Uterus (tissue), 4 donors: Measurements from ENCODE around the gene MARVELD1. TPM values are rescaled to one million over a fixed set of nuclear protein-coding genes. Genes with fewer than 3 reads are reported as not detected.

Experiments used
- DNase-seq, 2 donors: peaks; one replicate each; pipeline ENCODE4 v3.0.0-alpha.2; 2019 to 2020
- H3K27ac ChIP-seq, 2 donors: fragments of 200-600 bp; sonication (generic); 1 replicate in 1 of 2; 2 replicates in 1 of 2; pipeline ENCODE4 v1.5.1; 2016 to 2018
- H3K27me3 ChIP-seq, 2 donors: fragments of 200-600 bp; sonication (generic); one replicate each; pipeline ENCODE4 v1.5.1; 2018 to 2019; ENCODE audit warnings: control low read depth in 1 of 2
- H3K36me3 ChIP-seq, 2 donors: fragments of 200-600 bp; sonication (generic); one replicate each; pipeline ENCODE4 v1.5.1; 2019; ENCODE audit warnings: control low read depth in 1 of 2
- H3K4me1 ChIP-seq, 2 donors: fragments of 200-600 bp; sonication (generic); one replicate each; pipeline ENCODE4 v1.5.1; 2018 to 2019; ENCODE audit warnings: control low read depth in 1 of 2
- H3K4me3 ChIP-seq, 2 donors: fragments of 200-600 bp; sonication (generic); 1 replicate in 1 of 2; 2 replicates in 1 of 2; pipeline ENCODE4 v1.5.1; 2018 to 2019; ENCODE audit warnings: mild to moderate bottlenecking in 1 of 2
- H3K9me3 ChIP-seq, 2 donors: fragments of 200-600 bp; sonication (generic); one replicate each; pipeline ENCODE4 v1.5.1; 2019; ENCODE audit warnings: control low read depth in 1 of 2
- POLR2A ChIP-seq, 2 donors: fragments of 450-650 bp; IDR thresholded peaks; one replicate each; pipeline ENCODE4 v1.6.1; 2016; ENCODE audit warnings: antibody characterized with exemption in 2 of 2, mild to moderate bottlenecking in 1 of 2, moderate library complexity in 1 of 2
- intact Hi-C: fragments of 100-400 bp; cut with DNase I; formaldehyde crosslinking; loops from one replicate; pipeline ENCODE4 v1.15.1; 2023; ENCODE audit warnings: low total_unique reads
- total RNA-seq, 4 donors: library from RNA; depleted of rRNA in 3 of 4; stranded (reverse); fragments of >200 nt in 3 of 4; gene quantifications; one replicate each; pipeline versions ENCODE4 v1.1.0 to v1.2.4, GENCODE V29; 2014 to 2023
- TF ChIP-seq, protein P1 (sequence below), 4 experiments: fragments of 200-600 bp in 2 of 4; fragments of 450-650 bp in 2 of 4; sonication (generic) in 2 of 4; IDR thresholded peaks; one replicate each; pipeline ENCODE4 v1.5.1; 2016 to 2019; ENCODE audit warnings: antibody characterized with exemption in 4 of 4, mild to moderate bottlenecking in 2 of 4, moderate library complexity in 1 of 4
- donor health status: DM: yes; HTN: yes; CAD: no.

Gene MARVELD1
- total RNA-seq, 4 donors from 2014 or later = 36.9 to 158 (median 59.4) TPM

DNA sequence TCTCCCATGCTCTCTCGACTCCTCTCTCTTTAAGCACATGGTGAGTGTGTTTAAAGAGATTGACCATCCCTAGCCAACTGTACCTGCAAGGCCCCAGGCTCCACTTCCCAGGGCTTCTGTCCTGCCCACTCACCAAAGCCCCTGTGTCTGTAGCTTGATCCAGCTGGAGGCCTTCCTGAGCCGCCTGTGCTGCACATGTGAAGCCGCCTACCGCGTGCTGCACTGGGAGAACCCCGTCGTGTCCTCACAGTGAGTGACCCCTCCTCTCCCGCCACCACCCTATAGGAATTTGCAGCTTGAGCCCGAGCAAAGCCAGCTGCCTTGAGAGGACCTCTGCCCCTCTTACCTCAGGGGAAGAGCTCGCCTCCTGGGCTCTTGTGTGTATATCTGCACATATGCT, 34.6 kb downstream of the MARVELD1 start:
- Histone ChIP-seq H3K4me3 (no peak overlapping the region), H3K4me1 (no peaks in the 10 kb centered on the region), H3K36me3 (no peaks in the 10 kb centered on the region), H3K27ac (no peak overlapping the region), H3K27me3 (no peaks in the 10 kb centered on the region), H3K9me3 (no peaks in the 10 kb centered on the region)
- no peak for TF ChIP-seq POLR2A (IDR thresholded peaks at IDR 0.05)
- TF ChIP-seq, protein P1, sequence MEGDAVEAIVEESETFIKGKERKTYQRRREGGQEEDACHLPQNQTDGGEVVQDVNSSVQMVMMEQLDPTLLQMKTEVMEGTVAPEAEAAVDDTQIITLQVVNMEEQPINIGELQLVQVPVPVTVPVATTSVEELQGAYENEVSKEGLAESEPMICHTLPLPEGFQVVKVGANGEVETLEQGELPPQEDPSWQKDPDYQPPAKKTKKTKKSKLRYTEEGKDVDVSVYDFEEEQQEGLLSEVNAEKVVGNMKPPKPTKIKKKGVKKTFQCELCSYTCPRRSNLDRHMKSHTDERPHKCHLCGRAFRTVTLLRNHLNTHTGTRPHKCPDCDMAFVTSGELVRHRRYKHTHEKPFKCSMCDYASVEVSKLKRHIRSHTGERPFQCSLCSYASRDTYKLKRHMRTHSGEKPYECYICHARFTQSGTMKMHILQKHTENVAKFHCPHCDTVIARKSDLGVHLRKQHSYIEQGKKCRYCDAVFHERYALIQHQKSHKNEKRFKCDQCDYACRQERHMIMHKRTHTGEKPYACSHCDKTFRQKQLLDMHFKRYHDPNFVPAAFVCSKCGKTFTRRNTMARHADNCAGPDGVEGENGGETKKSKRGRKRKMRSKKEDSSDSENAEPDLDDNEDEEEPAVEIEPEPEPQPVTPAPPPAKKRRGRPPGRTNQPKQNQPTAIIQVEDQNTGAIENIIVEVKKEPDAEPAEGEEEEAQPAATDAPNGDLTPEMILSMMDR (IDR thresholded peaks at IDR 0.05) = no peak
- DNase-seq = no peak
- intact Hi-C loops = no loop called here

- intact Hi-C loops = no loop called here
- no peak for DNase-seq
Observed at GRCh38 chr10:97752956-97753355, 39.4 kb downstream of the MARVELD1 start.

DNA sequence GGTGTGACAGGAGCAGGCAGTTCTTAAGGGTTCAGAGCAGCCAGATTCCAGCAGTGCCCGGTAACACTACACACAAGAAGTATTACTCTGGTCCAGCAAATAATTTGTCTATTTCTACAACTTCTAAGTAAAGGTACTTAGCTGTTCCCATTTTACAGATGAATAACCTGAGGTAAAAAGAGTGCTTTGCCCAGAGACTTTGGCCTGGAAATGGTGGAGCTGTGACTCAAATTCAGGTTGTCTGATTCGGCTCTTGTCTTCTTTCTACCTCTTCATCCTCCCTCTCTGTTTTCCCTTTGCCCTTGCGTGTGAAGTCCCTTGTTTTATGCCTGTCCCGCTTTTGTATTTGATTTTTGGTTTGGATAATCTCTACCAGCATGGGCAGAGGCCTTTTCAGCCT, 41.2 kb downstream of the MARVELD1 start:
- H3K9me3 ChIP-seq = no peaks in the 10 kb centered on the region
- H3K27me3 ChIP-seq = no peaks in the 10 kb centered on the region
- H3K36me3 ChIP-seq = no peaks in the 10 kb centered on the region
- H3K4me3 ChIP-seq = no peak overlapping the region
- no peak for DNase-seq
- intact Hi-C loops = no loop called here
- no peak overlapping the region for H3K27ac ChIP-seq
- H3K4me1 ChIP-seq = no peaks in the 10 kb centered on the region
- TF ChIP-seq POLR2A (IDR thresholded peaks at IDR 0.05) = no peak
- TF ChIP-seq, protein P1 (IDR thresholded peaks at IDR 0.05) = no peak

More at GRCh38 chr10:97752956-97753355, 39.4 kb downstream of the MARVELD1 start:
- no peaks in the 10 kb centered on the region for H3K4me1 ChIP-seq
- no peaks in the 10 kb centered on the region for H3K9me3 ChIP-seq
- H3K36me3 ChIP-seq = no peaks in the 10 kb centered on the region
- no peak overlapping the region for H3K4me3 ChIP-seq
- no peak for TF ChIP-seq POLR2A (IDR thresholded peaks at IDR 0.05)
- TF ChIP-seq, protein P1 (IDR thresholded peaks at IDR 0.05) = no peak
- no peak overlapping the region for H3K27ac ChIP-seq
- H3K27me3 ChIP-seq = no peaks in the 10 kb centered on the region

DNA sequence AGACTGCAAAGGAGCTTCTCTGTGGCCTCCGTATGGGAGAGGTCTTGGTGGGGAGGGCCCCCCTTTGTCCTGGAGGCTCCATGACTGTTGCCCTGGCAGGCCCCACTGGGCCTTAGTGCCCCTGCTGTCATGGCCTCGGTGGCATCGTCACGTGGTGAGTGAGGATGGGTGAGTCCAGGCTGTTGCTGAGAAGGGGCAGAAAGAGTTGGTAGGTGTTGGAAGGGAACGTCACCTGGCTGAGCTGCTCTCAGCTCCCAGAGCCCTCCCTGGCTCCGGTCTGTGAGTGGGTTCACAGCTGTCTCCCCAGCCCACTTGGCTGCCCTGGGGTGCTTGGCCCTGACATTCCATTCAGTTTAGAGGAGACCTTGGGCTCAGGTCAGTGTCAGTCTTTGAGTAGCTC, 42.2 kb downstream of the MARVELD1 start:
- Histone ChIP-seq H3K27ac (no peak overlapping the region), H3K9me3 (no peaks in the 10 kb centered on the region), H3K4me1 (no peaks in the 10 kb centered on the region), H3K36me3 (no peaks in the 10 kb centered on the region), H3K4me3 (no peak overlapping the region), H3K27me3 (no peaks in the 10 kb centered on the region)
- intact Hi-C loops = no loop called here
- DNase-seq = no peak
- TF ChIP-seq, protein P1 (IDR thresholded peaks at IDR 0.05) = no peak
- no peak for TF ChIP-seq POLR2A (IDR thresholded peaks at IDR 0.05)

DNA sequence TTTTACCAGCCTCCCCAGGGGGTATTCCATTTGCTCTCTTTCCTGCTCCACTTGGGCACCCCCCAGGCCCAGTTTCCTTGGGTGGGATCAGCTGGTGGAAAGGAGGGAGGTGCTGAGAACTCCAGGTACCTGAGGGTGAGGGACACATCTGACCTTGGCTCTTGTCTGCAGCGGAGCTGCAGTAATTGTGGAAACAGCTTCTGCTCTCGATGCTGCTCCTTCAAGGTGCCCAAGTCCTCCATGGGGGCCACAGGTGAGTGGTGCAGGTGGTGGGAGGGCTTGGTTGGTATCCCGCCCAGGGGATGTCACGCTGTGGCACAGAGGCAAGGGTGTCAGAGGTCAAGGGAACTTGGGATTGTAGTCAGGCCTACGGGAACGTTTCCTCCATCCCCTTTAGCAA, 43.9 kb downstream of the MARVELD1 start:
- H3K27me3 ChIP-seq = no peaks in the 10 kb centered on the region
- no peaks in the 10 kb centered on the region for H3K9me3 ChIP-seq
- no peak overlapping the region for H3K27ac ChIP-seq
- H3K4me3 ChIP-seq = no peak overlapping the region
- DNase-seq = no peak
- intact Hi-C loops = no loop called here
- TF ChIP-seq POLR2A (IDR thresholded peaks at IDR 0.05) = no peak
- TF ChIP-seq, protein P1 (IDR thresholded peaks at IDR 0.05) = no peak
- H3K4me1 ChIP-seq = no peaks in the 10 kb centered on the region
- no peaks in the 10 kb centered on the region for H3K36me3 ChIP-seq
